NCI-H1436 treated with DMSO at 0.1 percent for 48 hours (cell line): ENCODE measurements around the gene ARAP2.

Source experiments
- DNase-seq: peaks from one replicate; lab custom pipeline; 2025; lab: John Stamatoyannopoulos, UW

The ARAP2 gene

DNA sequence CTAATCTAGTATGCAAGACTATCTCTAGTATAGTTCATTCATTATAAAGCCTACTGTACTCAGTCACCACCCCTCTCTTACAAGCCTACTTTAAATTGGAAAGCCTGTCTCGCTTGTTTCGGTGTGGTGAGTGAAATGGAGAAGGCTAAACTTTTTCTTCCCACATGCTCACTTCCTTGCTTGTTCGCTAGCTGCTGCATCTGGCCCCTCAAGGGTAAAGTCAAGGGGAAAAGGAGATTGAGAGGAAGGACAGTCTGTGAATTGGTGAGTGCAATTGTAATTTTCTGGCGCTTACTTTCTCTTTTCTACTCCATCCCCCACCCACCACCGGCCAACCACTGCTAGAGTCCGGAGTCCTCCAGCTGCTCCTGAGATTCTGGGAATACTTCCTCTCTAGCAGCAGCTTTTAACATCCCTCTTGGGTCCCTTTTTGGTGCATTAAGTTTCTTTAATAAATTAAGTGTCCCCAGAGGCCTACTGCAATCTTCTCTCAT is 12.1 kb upstream of the ARAP2 start:
- no peak for DNase-seq

DNA sequence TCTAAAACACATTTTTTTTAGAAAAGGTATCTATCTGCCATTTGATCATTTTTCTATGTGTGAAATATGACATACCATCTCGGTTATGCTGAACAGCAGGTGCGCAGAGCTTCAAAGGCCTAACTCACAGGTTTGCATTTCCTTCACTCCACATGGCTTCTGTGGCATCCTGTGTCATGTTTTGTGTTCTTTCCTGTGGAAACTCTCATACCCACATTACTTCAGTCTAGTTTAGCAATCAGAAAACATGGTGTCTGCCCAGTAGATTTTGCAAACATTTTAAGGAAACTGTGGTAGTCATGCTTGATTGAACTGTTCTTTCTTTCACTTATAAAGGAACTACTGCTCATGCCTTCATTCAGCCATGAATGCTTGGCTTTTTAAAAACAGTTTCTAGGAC is 11.3 kb upstream of the ARAP2 start:
- DNase-seq = no peak

DNA sequence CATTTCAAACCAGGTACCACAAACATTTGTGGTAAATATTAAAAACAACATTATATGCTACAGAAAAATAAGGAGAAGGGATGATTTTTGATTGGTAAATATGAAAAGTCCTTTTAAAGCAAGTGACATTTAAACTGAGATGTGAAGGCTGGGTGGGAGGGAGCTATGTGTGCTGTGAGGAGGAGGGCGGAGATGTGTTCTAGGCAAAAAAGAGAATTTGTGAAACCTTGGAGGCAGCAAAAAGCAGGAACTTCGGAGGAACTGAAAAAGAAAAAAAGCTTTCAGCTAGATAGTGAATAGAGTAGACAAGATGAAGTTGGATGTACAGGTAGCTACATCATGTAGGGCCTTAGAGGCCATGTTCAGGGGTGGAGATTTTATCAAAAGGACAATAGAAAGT is 10.1 kb upstream of the ARAP2 start:
- DNase-seq = no peak

DNA sequence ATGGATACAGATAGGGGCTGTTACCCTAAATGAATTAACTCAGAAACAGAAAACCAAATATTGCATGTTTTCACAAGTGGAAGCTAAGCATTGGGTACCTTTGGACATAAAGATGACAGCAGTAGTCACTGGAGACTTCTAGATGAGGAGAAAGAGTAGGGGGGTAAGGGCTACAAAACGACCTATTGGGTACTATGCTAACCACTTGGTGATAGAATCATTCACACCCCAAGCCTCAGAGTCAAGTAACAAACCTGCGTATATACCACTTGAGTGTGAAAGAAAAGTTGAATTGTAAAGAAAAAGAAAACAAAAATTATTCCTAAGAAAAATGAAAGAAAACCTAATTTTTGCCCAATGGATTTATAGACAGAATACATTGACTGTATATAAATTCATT is 7.7 kb upstream of the ARAP2 start:
- no peak for DNase-seq

DNA sequence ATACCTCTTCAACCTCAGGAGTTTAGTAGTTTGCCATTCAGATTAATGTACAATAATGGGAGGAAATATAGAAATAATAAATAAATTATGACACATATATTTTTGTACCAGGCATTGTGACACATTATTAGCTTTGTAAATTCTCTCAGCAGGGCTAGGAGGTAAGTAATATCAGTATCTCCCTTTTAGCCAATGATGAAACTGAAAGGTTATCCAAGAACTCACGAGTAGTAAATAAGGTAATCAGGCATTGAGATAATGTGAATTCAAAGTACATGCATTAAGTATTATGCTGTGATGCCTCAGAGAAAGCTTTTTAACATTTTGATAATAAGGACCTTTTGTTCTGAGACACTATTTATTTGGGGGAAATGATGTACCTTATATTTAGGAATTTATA is 5.3 kb upstream of the ARAP2 start:
- no peak for DNase-seq

DNA sequence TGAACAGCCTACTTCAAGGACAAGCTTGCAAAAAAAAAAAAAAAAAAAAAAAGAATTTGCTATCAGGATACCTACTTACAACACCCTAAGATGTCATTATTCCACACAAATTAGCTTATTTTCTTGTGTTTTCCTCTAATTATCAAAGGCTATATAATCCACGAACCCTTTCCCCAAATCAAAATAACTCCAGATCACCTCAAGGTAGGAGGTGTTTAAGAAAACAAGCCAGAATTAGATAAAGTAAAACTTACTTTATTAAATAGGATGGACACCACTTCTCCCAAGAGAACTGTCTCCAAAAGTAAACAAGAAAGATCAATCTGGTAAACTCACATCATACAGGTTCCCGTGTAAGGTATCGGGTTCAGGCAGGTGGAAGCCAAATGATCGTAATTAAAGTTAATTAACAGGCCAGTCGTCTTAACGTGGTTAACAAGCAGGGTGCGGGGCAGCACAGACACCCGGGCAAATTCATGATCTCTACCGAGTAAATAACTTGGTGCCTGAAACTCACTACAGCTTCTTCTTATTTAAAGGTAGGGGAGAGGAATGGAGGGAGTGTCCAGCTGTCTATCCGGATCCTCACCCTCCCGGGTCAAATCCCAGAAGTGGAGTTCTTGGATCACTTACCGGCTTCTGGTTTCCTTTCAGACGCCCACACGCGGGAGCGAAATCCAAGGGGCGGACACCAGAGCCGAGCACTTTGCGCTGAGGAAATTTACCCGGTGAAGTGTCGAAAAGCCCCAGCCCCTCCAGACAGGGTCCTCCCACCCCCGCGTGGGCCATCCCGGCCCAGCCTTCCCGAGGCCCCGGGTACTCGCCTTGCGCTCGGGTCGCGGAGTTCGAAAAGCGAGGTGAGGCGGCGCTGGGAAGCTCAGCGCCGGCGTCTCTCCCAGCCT is 708 bp downstream of the ARAP2 start:
- DNase-seq = no peak

DNA sequence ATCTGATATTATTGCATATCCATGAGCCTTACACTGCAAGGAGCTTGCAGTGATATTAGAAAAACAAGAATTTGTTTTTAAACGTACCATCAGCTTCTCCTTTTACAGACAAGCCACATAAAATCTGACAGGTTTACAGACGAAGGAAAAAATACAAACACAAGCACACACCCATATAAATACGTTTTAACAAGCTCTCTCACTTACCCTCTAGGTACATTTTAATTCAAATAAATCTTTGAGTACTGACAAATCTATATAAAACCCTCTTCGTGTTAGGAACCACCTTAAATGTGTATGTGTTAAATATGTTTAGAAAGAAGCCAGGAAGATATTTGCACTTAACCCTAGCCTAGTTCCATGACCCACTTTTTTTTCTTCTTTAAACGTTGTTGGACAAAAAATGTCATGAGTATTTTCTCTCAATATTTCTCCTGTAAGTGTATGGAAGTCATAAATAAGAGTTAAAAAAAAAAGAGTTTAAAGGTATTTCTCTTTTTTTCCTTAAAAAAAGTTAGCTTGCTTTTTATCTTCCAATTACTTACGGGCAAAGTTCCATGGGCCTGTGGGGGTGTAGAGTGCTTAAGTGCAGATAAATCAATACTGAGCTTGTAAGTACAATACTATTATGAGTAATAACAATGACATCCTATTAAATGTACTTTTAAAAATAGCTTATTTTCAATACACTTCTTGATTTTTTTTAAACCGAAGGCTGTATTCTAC is 1.5 kb downstream of the ARAP2 start:
- DNase-seq = no peak

DNA sequence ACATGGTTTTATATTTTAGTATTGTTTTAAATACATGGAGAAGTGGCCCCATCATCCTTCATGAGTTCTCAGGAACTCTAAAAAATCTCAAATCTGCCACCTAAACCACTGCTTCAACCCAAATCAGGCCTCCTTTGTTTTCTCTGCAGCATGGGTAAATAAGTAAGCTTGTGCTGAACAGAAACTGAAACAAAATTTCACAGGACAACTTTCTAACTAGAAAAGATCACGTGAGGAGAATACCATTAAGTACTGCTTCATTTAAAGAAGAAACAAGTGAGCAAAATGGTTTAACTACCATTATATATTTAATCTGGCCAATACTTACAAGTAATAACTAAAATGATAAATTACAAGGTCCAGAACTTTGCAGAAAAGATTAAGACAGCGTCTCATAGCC is 2.5 kb downstream of the ARAP2 start:
- DNase-seq = no peak

DNA sequence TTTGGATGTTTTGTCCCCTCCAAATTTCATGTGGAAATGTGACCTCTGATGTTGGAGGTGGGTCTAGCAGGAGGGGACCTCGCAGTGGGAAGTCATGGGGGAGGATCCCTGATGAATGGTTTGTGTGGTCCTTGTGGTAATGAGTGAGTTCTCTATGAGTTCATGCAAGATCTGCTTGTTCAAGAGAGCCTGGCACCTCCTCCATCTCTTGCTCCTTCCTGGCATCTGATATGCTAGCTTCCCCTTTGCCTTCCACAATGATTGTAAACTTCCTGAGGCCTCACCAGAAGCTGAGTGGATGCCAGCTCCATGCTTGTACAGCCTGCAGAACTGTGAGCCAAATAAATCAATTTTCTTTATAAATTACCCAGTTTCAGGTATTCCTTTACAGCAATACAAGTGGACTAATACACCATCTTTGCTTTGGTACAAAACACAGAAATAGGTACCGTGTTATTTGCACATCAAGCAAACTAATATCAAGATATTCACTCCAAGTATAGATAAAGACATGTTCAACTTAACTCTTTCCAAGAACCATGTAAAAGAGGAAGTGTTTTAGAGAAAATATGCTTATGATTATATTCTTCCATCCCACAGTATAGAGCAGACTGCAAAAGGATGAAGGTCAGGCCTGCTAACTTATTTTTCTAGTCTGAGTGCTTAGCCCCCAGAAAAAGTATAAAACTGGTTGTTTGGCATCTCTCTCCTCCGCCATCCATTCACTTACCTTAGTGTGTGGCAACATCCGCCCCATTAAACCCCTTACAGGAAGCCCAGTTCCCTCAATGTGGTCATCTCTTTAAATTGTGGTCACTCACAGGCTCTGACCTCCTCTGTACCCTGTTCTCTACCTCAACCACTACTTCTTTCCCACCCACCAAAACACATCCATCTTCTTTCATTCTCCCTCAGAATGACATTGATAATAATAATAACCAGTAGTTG is 6.7 kb downstream of the ARAP2 start:
- no peak for DNase-seq

DNA sequence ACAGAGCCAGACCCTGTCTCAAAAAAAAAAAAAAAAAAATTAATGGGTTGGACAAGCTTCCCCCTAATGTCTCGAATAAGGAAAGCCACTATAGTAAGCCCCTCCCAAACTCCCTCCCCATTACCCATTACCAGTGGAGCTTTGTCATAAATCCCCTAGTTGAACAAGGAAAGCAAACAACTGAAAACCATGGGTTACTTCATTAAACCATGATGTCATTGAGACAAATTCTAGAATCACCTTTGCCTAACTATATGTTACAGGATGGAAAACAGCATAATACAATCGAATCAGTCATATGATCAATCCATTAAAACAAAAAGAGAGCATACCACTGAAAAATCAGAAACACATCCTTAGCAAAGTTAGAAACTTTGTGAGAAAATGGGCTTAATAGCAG is 8.2 kb downstream of the ARAP2 start:
- no peak for DNase-seq

DNA sequence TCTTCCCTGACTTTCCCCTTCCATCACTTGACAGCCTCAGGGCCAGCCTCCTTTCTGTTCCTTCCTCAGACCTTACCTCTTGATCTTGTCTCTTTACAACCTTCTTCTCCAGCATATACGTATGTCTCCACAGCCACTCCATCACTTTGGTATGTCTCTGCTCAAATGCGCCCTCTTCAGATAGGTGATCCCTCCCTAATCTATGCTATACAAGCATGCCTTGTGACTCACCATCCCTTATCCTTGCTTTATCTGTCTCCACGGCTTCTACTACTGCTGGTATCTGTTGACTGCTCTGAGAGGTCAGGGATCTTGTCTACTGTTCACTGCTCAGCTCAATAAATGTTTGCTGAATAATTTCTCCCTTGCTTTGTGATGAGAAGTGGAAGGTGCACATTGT is 9.0 kb downstream of the ARAP2 start:
- no peak for DNase-seq

DNA sequence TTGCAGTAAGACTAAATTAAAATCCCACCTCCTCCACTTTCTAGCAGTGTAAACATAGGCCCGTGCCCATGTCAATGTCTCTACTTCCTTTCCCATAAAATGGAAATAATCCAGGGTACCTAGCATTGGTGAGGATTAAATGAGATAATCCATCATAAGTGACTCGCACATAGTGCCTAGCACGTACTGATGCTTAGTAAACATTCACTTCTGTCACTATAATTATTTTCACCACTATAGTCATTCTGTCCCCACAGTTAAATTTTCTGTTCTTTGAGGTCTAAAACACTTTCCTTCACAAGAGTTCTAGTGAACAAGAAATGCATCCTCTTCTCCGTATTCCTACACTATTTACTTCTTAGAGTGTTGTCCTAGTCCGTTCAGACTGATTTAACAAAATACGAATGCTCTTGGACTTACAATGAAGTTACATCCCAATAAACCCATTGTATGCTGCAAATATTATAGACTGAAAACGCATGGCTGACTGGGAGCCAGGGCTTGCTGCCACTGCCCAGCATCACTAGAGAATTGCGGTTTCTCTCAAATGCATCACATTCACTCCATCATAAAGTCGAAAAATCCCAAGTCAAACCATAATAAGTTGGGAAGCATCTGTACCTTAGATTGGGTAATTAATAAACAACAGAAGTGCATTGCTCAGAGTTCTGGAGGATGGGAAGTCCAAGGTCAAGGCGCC is 10.6 kb downstream of the ARAP2 start:
- no peak for DNase-seq

DNA sequence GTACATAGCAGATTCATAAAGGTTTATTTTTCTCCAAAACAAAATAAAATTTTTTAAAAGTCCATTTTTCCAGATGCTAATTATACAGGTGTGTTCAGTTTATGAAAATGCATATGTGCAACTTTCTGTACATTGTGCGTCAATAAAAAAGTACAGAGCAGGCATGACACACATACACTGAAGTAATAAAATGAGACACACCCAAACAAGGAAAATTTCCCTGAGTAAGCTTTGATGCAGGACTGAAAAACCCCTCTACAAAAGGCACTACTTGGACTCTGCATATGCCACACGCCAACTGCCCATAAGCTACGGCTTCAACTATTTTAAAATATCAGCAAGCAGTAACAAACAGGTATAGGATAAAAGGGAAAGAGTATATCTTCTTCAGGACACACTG is 13.8 kb downstream of the ARAP2 start:
- no peak for DNase-seq

DNA sequence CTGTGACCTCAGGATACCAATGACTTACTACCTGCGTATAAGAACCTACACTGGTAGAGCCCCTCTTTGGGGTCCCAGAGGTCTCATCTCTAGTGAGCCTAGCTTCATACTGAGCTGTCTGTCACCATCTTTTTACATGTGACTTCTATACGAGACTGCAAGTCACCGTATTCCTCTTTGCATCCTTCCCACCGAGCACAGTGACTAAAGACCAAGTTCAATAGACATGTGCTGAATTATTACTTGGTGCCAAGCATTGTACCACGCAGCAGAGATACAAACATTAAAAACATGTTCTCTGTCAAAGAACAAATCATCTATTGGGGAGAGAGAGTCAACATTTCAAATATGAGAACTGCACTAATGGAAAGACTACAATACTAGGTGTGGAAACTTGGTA is 16.4 kb downstream of the ARAP2 start:
- no peak for DNase-seq

DNA sequence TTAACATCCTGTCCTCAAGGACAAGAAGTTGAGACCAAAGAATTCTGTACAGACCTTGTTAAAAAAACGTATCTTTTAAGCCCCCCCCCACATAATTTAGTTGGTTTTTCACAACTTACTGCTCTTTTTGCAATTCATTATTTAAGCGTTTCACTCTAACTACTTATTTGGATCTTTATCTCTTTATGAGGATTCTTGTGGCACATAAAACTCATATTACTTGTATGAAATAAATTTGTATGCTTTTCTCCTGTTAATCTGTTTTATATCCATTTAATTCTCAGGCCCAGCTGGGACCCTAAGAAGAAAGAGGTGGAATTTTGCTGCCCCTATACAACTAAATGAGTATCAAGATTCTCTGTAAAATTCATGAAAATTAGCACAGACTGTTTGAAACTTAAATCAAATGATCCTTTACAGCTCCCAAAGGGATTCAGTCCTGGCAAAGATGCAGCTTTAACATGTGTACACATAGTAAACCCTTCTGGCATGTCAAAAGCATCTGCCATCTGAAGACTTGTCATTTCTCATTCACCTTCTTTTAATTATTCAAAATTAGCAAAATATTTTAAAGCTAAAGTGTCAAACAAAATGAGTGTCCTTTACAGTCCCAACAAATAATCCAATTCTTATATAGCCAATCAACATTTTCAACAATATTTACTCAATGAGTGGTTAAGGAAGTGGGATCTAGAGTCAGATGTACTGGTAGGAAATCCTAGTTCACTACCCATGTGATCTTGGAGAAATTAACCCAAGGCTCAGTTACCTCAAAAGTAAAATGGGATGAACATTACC is 17.7 kb downstream of the ARAP2 start:
- no peak for DNase-seq

DNA sequence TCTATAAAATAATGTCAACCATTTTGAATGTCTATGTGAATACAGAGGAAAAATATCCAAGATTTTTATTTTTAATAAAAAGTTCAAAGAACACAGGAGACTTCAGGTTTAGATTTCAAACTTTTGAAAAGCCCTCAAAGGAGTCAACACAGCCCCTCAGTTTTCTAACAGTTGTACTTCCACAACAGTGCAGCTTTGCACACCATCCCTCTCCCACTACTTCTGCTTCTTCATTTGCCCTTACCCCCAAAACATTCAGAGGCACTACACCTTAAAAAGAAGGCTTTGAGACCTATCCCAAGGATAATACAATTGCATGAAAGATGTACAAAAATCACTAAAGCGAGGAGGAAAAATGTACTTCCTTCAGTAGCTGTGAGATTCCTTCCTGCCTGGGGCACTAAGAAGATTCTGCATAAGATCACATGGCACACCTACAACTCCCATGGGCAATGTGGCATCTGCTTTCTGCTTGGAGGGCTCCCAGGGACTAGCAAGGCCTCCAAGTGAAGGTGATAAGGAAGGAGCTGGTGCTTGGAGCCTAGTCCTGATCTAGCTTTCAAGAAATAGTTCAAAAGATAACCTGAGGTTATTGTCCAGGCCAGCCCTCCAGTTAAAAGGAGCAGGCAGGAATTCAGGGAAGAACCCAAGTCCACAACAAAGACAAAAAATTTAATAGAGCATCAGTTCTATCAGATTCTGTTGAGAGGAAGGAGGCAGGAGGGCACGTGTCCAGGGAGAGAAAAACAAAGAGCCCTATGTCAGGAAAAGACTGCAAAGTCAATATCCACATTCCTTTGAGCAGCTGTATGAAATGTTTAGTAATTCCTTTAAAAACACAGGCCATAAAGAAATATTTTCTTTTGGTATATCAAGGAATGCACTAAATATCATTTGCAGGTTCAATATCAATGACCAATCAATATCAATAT is 19.1 kb downstream of the ARAP2 start:
- DNase-seq = no peak

DNA sequence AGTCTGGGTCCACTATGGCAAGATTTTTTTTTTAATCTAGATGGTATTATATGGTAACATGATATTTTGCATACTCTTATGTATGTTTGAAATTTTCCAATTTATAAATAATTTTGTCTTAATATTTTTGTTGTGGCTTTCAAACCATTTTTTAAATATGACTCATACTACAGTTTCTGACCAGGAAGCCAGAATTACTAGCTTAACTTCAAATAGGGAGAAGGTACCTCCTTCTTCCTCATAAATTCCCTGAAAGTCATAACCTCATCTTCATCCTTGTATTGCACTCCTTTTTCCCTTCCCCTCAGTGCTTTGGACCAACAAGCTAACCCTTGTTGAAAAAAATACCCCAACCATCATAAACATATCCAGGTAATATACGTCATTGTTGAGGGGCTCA is 21.6 kb downstream of the ARAP2 start:
- no peak for DNase-seq

DNA sequence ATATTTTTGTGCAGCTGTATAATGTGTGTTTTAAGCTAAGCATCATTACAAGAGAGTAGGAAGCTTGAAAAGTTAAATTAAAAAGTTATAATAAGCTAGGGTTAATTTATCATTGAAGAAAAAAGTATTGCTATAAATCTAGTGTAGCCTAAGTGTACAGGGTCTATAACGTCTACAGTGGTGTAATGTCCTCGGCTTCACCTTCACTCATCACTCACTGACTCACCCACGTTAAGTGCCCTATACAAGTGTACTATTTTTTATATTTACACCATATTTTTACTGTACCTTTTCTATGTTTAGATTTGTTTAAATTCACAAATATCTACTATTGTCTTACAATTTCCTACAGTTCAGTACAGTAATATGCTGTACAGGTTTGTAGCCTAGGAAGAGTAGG is 23.5 kb downstream of the ARAP2 start:
- no peak for DNase-seq

DNA sequence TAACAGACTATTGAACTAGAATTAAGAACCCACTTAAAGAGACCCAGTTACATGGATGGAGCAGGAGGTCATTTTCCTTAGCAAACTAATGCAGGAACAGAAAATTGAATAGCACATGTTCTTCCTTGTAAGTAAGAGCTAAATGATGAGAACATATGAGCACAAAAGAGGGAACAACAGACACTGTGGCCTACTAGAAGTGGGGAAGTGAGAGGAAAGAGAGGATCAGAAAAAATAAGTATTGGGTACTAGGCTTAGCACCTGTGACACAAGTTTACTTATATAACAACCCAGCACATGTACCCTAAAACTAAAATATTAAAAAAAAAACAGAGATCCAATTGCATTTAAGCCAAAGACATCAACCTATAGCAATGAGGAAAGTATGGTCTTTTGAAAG is 26.2 kb downstream of the ARAP2 start:
- DNase-seq = no peak

DNA sequence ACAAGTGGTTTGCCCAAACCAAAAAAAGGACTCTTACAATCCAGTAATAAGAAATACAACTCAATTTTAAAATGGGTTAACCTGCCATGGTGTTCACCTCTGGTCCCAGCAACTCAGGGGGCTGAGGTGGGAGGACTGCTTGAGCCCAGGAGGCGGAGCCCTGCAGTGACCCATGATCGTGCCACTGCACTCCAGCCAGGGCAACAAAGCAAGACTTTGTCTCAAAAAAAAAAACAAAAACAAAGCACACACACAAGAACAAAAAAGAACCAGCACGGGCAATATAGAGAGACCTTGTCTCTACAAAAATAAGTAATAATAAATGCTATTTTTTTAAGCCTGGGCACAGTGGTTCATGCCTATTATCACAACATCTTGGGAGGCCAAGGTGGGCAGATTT is 28.7 kb downstream of the ARAP2 start:
- DNase-seq = no peak
